Left hindlimb (tissue), 1 donor: ENCODE data around the gene TBC1D20.
"Not testable (repeated sequence)": the region's sequence is repeated elsewhere in the genome, so short reads cannot be mapped to it uniquely, and the experiment has no call there.

Experiments
- DNase-seq: peaks from one replicate; pipeline ENCODE4 v3.0.0-alpha.2; 2018

The TBC1D20 gene

DNA sequence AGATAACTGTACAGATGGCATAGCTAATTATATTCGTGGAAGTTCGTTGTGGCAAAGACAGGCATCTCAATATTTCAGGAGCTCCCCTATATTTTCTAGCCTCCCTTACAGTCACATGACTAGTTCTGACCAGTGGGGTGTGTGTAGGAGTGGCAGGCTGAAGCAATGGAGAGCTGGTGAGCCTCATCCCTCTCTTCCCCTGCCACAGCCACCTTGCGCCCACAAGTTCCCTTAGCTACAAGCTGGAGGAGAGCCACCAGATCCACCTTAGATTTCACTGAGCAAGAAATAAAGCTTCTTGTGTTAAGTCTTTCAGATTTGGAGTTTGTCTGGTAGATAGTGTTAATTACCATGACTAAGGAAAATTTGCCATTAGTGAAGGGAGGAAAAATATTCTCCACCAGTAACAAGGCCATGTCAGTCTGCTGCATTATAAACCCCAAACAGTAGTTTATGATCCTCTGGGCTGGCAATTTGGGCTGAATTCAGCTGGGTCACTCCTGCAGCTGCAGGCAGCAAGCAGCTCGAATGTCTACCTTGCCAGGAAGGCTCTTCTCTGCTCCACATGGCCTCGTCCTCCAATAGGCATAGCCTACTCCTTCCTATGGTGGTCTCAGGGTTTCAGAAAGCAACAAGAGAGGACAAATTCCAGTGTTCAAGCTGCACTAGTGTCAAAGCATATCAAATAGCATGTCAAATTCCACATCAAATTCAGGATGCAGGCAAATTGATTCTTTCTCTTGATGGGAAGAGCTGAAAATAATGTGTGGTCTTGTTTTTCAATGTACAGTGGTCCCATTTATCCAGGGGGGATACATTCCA is 61.7 kb downstream of the TBC1D20 start:
- no peak for DNase-seq

DNA sequence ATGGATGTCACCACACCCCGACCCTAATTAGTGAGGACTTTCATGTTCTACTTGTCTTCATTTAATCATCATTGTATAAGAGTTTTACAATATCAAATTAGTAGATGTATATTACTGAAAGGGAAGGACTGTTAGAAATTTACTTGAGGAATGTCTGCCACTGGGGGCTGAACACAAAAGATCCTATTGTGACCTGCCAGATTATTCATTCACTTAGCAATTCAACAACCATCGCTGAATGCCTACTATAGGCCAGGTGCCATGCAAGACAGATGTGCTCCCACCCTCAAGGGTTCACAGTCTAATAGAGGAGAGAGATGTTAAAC is 62.2 kb downstream of the TBC1D20 start:
- no peak for DNase-seq

DNA sequence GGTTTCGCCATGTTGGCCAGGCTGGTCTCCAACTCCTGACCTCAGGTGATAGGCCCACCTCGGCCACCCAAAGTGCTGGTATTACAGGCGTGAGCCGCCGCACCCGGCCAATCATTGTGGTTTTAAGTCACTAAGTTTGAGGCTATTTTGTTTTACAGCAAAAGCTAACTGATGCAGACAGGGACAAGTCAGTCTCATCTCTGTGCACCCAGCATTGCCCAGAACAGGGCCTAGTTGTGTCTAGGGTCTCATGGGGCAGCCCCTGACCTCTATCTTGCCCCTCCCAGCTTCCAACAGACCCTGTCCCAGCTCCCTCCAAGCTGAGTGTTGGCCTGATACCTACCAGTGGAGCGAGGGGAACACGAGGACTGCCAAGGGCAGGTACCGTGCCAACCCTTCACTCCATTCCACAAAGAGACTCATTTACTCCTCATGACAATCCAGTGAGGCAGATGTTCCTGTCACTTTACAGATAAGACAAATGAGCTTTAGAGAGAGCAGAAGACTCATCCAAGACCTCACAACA is 63.1 kb downstream of the TBC1D20 start:
- DNase-seq, result no peak

DNA sequence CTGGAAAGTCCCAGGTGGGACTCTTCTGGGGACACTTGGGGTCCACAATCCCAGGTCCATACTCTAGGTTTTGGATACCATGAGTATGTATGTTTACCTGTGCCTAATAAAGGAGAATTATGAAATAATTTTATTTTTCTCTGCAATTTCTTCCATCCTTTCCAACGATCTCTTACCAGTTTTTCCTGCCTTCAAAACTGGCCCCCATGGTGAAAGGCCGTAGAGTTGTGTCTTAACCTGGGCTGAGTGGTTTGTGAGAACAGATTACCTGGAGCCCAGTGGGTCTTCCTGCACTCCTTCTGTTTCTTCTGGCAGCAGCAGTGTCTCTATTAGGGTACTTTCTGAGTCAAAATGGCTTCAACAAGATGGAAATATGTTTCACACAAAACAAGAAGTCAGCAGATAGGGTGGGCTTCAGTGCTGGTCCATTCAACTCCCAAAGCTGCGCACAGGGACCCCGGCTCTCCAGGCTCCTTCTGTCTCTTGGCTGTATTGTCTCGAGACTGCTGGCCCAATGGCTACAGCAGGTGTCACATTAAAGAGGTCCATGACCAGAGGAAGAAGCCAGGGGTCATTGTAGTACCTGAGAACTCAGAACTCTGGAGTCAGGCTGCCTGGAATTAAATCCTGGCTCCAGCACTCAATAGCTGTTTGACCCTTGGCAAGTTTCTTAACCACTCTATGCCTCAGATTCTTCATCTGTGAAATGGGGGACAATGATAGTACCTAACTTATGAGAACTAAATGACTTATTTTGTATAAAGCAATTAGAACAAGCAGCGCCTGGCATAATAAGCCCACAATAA is 64.7 kb downstream of the TBC1D20 start:
- no peak for DNase-seq

DNA sequence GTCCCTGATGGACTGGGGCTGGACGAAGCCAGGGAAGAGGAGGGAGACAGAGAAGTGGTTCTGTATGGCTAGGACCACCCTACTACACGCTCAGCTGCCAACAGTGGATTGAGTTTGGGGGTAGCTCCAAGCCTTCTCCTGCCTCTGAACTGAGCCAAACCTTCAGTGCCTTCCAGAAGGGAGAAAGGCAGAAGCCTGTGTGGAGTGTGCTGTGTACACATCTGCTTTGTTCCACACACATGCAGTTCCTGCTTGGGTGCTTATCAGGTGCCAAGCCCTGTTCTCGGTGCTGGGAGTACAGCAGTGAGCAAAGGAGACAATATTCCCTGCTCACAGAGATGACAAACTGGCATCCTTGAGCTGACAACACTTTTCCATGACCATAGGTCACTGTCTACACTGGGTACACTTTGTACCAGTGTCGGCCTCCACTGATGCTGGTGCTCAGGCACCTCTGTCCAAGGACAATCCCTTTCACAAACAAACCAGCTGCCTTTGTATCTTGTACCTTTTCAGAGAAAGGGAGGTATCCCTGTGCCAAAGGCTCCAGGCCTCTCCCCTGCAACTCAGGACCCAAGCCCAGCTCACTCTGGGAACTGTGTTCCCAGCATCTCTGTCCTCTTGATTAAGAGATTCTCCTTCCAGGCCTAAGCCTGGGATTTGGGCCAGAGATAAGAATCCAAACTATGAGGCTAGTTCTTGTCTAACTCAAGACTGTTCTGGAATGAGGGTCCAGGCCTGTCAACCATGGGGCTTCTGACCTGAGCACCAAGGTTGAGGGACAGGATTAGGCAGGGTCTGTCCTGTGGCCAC is 65.5 kb downstream of the TBC1D20 start:
- no peak for DNase-seq

DNA sequence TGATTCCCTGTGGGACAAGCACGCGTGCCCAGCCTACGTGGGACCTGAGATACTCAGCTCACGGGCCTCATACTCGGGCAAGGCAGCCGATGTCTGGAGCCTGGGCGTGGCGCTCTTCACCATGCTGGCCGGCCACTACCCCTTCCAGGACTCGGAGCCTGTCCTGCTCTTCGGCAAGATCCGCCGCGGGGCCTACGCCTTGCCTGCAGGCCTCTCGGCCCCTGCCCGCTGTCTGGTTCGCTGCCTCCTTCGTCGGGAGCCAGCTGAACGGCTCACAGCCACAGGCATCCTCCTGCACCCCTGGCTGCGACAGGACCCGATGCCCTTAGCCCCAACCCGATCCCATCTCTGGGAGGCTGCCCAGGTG is 66.1 kb downstream of the TBC1D20 start:
- no peak for DNase-seq

DNA sequence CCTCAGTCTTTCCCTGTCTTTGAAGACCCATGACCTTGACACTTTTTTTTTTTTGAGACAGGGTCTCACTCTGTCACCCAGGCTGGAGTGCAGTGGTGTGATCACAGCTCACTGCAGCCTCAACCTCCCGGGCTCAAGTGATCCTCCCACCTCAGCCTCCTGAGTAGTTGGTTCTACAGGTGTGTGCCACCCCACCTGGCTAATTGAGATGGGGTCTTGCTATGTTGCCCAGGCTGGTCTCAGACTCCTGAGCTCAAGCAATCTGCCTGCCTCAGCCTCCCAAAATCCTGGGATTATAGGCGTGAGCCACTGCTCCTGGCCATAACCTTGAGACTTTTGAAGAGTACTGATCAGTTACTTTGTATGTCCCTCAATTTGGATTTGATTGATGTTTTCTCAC is 69.0 kb downstream of the TBC1D20 start:
- not testable (repeated sequence) for DNase-seq

DNA sequence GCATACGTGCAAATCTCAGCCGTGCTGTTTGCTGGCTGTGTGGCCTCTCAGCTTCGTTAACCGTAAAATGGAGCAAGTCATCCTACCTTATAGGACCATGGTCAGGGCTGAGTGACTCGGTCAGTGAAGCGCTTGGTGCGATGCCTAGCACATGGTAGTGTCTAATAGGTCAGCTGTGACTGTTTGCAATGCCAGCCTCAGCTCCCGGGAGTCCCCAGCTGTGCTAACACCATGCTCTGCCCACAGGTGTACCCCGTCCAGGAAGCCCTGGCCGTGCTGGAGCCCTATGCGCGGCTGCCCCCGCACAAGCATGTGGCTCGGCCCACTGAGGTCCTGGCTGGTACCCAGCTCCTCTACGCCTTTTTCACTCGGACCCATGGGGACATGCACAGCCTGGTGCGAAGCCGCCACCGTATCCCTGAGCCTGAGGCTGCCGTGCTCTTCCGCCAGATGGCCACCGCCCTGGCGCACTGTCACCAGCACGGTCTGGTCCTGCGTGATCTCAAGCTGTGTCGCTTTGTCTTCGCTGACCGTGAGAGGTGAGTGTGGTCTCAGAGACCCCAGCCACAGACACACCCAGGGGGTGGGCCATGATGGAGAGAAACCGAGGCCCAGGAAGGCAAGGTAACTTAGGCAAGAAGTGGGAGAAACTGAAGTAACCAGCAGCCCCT is 71.2 kb downstream of the TBC1D20 start:
- DNase-seq, result no peak

DNA sequence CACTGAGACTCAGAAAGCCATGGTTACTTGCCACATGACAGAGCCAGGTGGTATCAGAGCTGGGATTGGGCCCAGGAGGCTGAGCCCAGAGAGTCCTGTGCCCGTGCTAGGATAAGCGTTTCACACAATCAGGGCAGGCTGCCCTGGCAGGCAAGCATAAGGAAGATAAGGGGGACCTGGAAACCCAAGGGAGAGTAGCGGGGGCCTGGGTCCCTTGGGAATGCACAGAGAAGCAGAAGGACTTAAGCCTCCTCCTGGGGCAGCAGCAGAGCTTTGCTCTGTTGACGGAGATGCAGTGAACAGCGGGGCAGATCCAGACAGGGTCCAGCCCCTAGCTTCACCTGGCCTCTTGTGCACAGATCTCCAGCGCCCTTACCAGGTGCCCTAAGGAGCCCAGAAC is 73.1 kb downstream of the TBC1D20 start:
- DNase-seq, result no peak

DNA sequence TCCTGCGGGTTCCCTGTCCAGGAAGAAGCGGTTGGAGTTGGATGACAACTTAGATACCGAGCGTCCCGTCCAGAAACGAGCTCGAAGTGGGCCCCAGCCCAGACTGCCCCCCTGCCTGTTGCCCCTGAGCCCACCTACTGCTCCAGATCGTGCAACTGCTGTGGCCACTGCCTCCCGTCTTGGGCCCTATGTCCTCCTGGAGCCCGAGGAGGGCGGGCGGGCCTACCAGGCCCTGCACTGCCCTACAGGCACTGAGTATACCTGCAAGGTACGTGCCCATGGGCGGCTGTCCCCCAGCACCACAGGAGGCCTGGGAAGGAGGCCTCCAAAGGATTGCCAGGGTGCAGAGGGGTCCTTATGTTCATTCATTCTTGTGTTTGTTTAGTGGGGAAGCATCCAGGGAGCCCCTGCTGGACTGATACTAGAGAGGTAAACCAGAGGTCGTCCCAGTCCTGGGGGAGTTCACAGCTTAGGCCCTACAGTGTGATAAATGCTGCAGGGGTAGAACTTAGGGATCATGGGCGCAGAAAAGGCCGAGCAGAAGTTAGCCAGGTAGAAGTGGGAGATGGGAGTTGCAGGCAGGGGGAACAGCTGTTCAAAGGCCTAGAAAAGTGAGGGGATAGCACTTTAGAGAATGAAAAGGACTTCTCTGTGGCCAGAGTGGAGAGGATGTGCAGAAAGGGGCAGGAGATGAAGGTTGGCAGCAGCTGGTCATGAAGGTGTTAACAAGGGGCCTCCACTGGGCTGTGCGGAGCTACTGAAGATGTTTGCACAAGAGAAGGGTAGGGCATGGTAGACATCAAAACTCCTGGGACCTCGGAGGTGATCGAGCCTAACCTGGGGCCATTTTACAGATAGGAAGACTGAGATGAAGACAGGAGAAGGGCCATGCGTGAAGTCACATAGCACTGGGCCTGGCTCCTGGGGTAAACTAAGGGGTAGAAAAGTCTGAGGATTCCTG is 74.0 kb downstream of the TBC1D20 start:
- DNase-seq, result no peak

DNA sequence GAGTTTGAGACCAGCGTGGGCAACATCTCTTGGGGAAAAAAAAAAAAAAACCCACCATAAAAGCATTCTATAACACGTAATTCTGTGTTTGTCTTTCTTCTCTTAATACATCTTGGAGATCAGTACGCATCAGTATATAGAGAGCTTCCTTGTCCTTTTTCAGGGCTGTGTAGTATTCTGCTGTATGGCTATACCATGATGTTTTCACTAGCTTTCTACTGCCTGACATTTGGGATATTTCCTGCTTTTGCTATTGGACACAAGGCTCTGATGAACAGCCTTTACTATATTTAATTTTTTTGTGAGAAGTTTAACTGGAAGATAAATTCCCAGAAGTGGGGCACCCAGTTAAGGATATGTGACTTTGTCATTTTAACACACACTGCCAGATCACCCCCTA is 74.8 kb downstream of the TBC1D20 start:
- no peak for DNase-seq

DNA sequence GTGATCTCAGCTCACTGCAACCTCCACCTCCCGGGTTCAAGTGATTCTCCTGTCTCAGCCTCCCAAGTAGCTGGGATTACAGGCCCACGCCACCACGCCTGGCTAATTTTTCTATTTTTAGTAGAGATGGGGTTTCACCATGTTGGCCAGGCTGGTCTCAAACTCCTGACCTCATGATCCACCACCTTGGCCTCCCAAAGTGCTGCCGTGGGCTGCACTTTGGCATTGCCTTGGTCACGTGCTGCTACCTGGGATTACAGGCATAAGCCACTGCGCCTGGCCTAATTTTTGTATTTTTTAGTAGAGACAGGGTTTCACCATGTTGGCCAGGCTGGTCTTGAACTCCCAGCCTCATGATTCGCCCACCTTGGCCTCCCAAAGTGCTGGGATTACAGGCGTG is 75.7 kb downstream of the TBC1D20 start:
- not testable (repeated sequence) for DNase-seq
